LNCaP clone FGC (cell line): ENCODE results near the gene PAQR7.

Experiments used
- DNase-seq: peaks from one replicate; pipeline ENCODE4 v3.0.0-alpha.2; 2011; ENCODE audit warnings: low read depth
- H3K4me3 ChIP-seq: 2 replicates; pipeline ENCODE4 v1.5.1; 2011; ENCODE audit warnings: mild to moderate bottlenecking, low read depth, low read length, control low read depth
- CTCF ChIP-seq: IDR thresholded peaks from 2 replicates; pipeline ENCODE4 v1.5.1; 2012; ENCODE audit warnings: mild to moderate bottlenecking; ENCODE audit not compliant: control insufficient read depth, insufficient read depth; ENCODE audit errors: extremely low read depth

PAQR7 gene

GRCh38 chr1:25881266-25881665 lies 5.8 kb upstream of the PAQR7 start:
- no peak for DNase-seq
- H3K4me3 ChIP-seq: no peak overlapping the region
- no peak for TF ChIP-seq CTCF

GRCh38 chr1:25880518-25880917 lies 5.0 kb upstream of the PAQR7 start:
- no peak for DNase-seq
- no peak overlapping the region for H3K4me3 ChIP-seq
- TF ChIP-seq CTCF: no peak

GRCh38 chr1:25879675-25880074 lies 4.2 kb upstream of the PAQR7 start:
- no peak for DNase-seq
- H3K4me3 ChIP-seq: no peak overlapping the region
- TF ChIP-seq CTCF: no peak

- no peak for DNase-seq
- no peak for TF ChIP-seq CTCF
- H3K4me3 ChIP-seq: no peak overlapping the region
These were observed 3.2 kb upstream of the PAQR7 start for GRCh38 chr1:25878690-25879089.

GRCh38 chr1:25877155-25877554 lies 1.6 kb upstream of the PAQR7 start:
- H3K4me3 ChIP-seq: no peak overlapping the region
- no peak for TF ChIP-seq CTCF
- no peak for DNase-seq

- no peak overlapping the region for H3K4me3 ChIP-seq
- TF ChIP-seq CTCF: no peak
- DNase-seq: no peak
These were observed 1.2 kb upstream of the PAQR7 start for GRCh38 chr1:25876693-25877077.

- H3K4me3 ChIP-seq: no peak overlapping the region
- no peak for TF ChIP-seq CTCF
- no peak for DNase-seq
These were observed 566 bp upstream of the PAQR7 start for GRCh38 chr1:25875856-25876692.
